H1 (cell line): ENCODE measurements around the gene LCLAT1. TPM values are rescaled to one million over a fixed set of nuclear protein-coding genes. Genes with fewer than 3 reads are reported as not detected.

ENCODE experiments used
- CTCF ChIA-PET: fragments of 300-600 bp; sonication (Branson Sonifier 250); formaldehyde crosslinking; loops from one replicate; lab custom pipeline; 2021; ENCODE audit not compliant: partially characterized antibody; lab: Charles Lee
- POLR2A ChIA-PET: fragments of 300-600 bp; sonication (Branson Sonifier 250); formaldehyde crosslinking; loops from one replicate; lab custom pipeline; 2021; ENCODE audit warnings: inconsistent platforms; ENCODE audit not compliant: partially characterized antibody; lab: Charles Lee
- DNase-seq, 2 experiments: peaks; one replicate each; pipeline versions ENCODE4 v3.0.0 to v3.0.0-alpha.2; 2010 to 2022; ENCODE audit warnings: low spot score in 2 of 2, low read depth in 1 of 2, mixed read lengths in 1 of 2
- FAIRE-seq: peaks from 2 replicates; lab custom pipeline; 2011; peaks lifted over from hg19 to GRCh38; lab: Jason Lieb, UNC
- H2AFZ ChIP-seq: 2 replicates; pipeline ENCODE4 v1.8.1; 2012; ENCODE audit warnings: low read length, inconsistent platforms
- H2AK5ac ChIP-seq: 2 replicates; pipeline ENCODE4 v1.6.1; 2013; ENCODE audit warnings: low read depth, low read length
- H2BK120ac ChIP-seq: replicated peaks from 2 replicates; pipeline ENCODE3; 2013; ENCODE audit warnings: low read depth, low read length, inconsistent platforms
- H2BK12ac ChIP-seq: 2 replicates; pipeline ENCODE4 v1.6.1; 2013; ENCODE audit warnings: low read depth, low read length
- H2BK15ac ChIP-seq: 2 replicates; pipeline ENCODE4 v1.6.1; 2013; ENCODE audit warnings: low read length
- H2BK20ac ChIP-seq: 2 replicates; pipeline ENCODE4 v1.6.1; 2013; ENCODE audit warnings: low read length
- H2BK5ac ChIP-seq: 2 replicates; pipeline ENCODE4 v1.6.1; 2013; ENCODE audit warnings: low read depth, low read length
- H3K14ac ChIP-seq: 2 replicates; pipeline ENCODE4 v1.6.1; 2013; ENCODE audit warnings: inconsistent platforms; ENCODE audit not compliant: insufficient read length
- H3K18ac ChIP-seq: 2 replicates; pipeline ENCODE4 v1.6.1; 2013; ENCODE audit warnings: low read length; ENCODE audit errors: extremely low read depth
- H3K23ac ChIP-seq: 2 replicates; pipeline ENCODE4 v1.6.1; 2013; ENCODE audit warnings: inconsistent platforms; ENCODE audit not compliant: insufficient read length
- H3K23me2 ChIP-seq: 2 replicates; pipeline ENCODE4 v1.6.1; 2013; ENCODE audit warnings: low read depth, low read length
- H3K27ac ChIP-seq: 2 replicates; pipeline ENCODE4 v1.6.1; 2011; ENCODE audit warnings: low read depth, low read length, inconsistent platforms
- H3K27me3 ChIP-seq, 4 experiments: replicated peaks in 1 of 4; 1 replicate in 1 of 4; 2 replicates in 3 of 4; pipeline versions ENCODE4 v1.6.1 to v1.8.1; 2011 to 2013; ENCODE audit warnings: low read length in 3 of 4, mild to moderate bottlenecking in 3 of 4, inconsistent platforms in 2 of 4, mixed read lengths in 2 of 4, moderate library complexity in 1 of 4; ENCODE audit not compliant: control insufficient read depth in 3 of 4, insufficient read depth in 3 of 4; ENCODE audit errors: extremely low read depth in 1 of 4
- H3K36me3 ChIP-seq, 4 experiments: 2 replicates each; pipeline versions ENCODE4 v1.6.1 to v1.8.1; 2011 to 2013; ENCODE audit warnings: mild to moderate bottlenecking in 4 of 4, low read length in 3 of 4, moderate library complexity in 2 of 4, control low read depth in 1 of 4, inconsistent platforms in 1 of 4; ENCODE audit not compliant: insufficient read depth in 4 of 4, control insufficient read depth in 2 of 4
- H3K4ac ChIP-seq: replicated peaks from 2 replicates; pipeline ENCODE3; 2013; ENCODE audit warnings: low read length, low read depth, mixed read lengths, inconsistent platforms; ENCODE audit not compliant: insufficient read length
- H3K4me1 ChIP-seq, 4 experiments: replicated peaks in 1 of 4; 1 replicate in 1 of 4; 2 replicates in 3 of 4; pipeline versions ENCODE4 v1.6.1 to v1.8.1; 2011 to 2013; ENCODE audit warnings: low read length in 3 of 4, inconsistent platforms in 2 of 4, mixed read lengths in 1 of 4; ENCODE audit not compliant: insufficient read depth in 4 of 4, control insufficient read depth in 3 of 4
- H3K4me2 ChIP-seq, 2 experiments: 2 replicates each; pipeline versions ENCODE4 v1.6.1 to v1.8.1; 2011 to 2013; ENCODE audit warnings: low read depth in 2 of 2, low read length in 2 of 2, control low read depth in 1 of 2, inconsistent platforms in 1 of 2, mild to moderate bottlenecking in 1 of 2; ENCODE audit not compliant: insufficient read depth in 1 of 2
- H3K4me3 ChIP-seq, 4 experiments: fragments of 200-600, 300-600 bp in 1 of 4; sonication (generic), shearing (Covaris generic), sonication (Bioruptor Twin) in 1 of 4; 2 replicates each; pipeline versions ENCODE4 v1.5.1 to v1.8.1; 2011 to 2016; ENCODE audit warnings: low read length in 4 of 4, low read depth in 3 of 4, control low read depth in 2 of 4, inconsistent platforms in 2 of 4, mild to moderate bottlenecking in 2 of 4, mixed read lengths in 1 of 4, moderate library complexity in 1 of 4; ENCODE audit not compliant: insufficient read depth in 2 of 4; ENCODE audit errors: extremely low read depth in 1 of 4
- H3K56ac ChIP-seq: replicated peaks from 2 replicates; pipeline ENCODE3; 2013; ENCODE audit warnings: low read depth, mild to moderate bottlenecking, mixed read lengths, low read length, inconsistent platforms; ENCODE audit not compliant: insufficient read length
- H3K79me1 ChIP-seq: 2 replicates; pipeline ENCODE4 v1.6.1; 2013; ENCODE audit warnings: low read depth, low read length, control low read depth
- H3K79me2 ChIP-seq, 2 experiments: 2 replicates each; pipeline versions ENCODE4 v1.6.1 to v1.8.1; 2012 to 2013; ENCODE audit warnings: low read length in 2 of 2, mild to moderate bottlenecking in 2 of 2, inconsistent platforms in 1 of 2; ENCODE audit not compliant: insufficient read depth in 2 of 2, control insufficient read depth in 1 of 2
- H3K9ac ChIP-seq, 4 experiments: replicated peaks in 1 of 4; 1 replicate in 1 of 4; 2 replicates in 3 of 4; pipeline versions ENCODE4 v1.6.1 to v1.8.1; 2011 to 2013; ENCODE audit warnings: low read depth in 3 of 4, low read length in 3 of 4, control low read depth in 2 of 4, mild to moderate bottlenecking in 2 of 4, moderate library complexity in 2 of 4, inconsistent platforms in 1 of 4; ENCODE audit errors: extremely low read depth in 1 of 4
- H3K9me3 ChIP-seq, 2 experiments: 2 replicates each; pipeline versions ENCODE4 v1.6.1 to v1.8.1; 2012 to 2013; ENCODE audit warnings: mild to moderate bottlenecking in 2 of 2, moderate library complexity in 2 of 2, control low read depth in 1 of 2, inconsistent platforms in 1 of 2, low read depth in 1 of 2, low read length in 1 of 2, mixed read lengths in 1 of 2; ENCODE audit not compliant: insufficient read depth in 2 of 2
- H4K20me1 ChIP-seq, 2 experiments: replicated peaks in 1 of 2; 2 replicates each; pipeline versions ENCODE3 to v1.8.1; 2011 to 2013; ENCODE audit warnings: inconsistent platforms in 2 of 2, low read length in 2 of 2, mild to moderate bottlenecking in 1 of 2; ENCODE audit not compliant: insufficient read depth in 2 of 2, control insufficient read depth in 1 of 2
- H4K5ac ChIP-seq: 2 replicates; pipeline ENCODE4 v1.6.1; 2013; ENCODE audit warnings: low read length, low read depth, mixed read lengths, inconsistent platforms; ENCODE audit not compliant: insufficient read length
- H4K8ac ChIP-seq: 2 replicates; pipeline ENCODE4 v1.8.0; 2013; ENCODE audit warnings: mild to moderate bottlenecking, moderate library complexity, low read length, inconsistent platforms; ENCODE audit not compliant: insufficient read depth; ENCODE audit errors: extremely low read depth
- H4K91ac ChIP-seq: replicated peaks from 2 replicates; pipeline ENCODE3; 2013; ENCODE audit warnings: low read length, mixed read lengths, inconsistent platforms; ENCODE audit not compliant: insufficient read length
- ATF2 ChIP-seq: IDR thresholded peaks from 2 replicates; pipeline ENCODE4 v1.6.1; 2012; ENCODE audit warnings: low read length, inconsistent platforms
- BCL11A ChIP-seq, 2 experiments: IDR thresholded peaks; one replicate each; pipeline ENCODE4 v1.6.1; 2011; ENCODE audit warnings: low read depth in 2 of 2, low read length in 2 of 2, mild to moderate bottlenecking in 2 of 2
- CEBPB ChIP-seq: IDR thresholded peaks from 2 replicates; pipeline ENCODE4 v1.6.1; 2012; ENCODE audit warnings: low read depth, low read length
- CHD2 ChIP-seq: IDR thresholded peaks from 2 replicates; pipeline ENCODE4 v1.6.1; 2012; ENCODE audit warnings: low read length, improper control_type of control experiment
- CREB1 ChIP-seq: IDR thresholded peaks from 2 replicates; pipeline ENCODE4 v1.6.1; 2012; ENCODE audit warnings: inconsistent platforms
- EGR1 ChIP-seq: IDR thresholded peaks from 2 replicates; pipeline ENCODE4 v1.6.1; 2011; ENCODE audit warnings: low read depth, low read length, borderline replicate concordance
- EP300 ChIP-seq, 2 experiments: IDR thresholded peaks; 1 replicate in 1 of 2; 2 replicates in 1 of 2; pipeline ENCODE4 v1.6.1; 2011 to 2012; ENCODE audit warnings: low read depth in 2 of 2, low read length in 2 of 2, mild to moderate bottlenecking in 2 of 2, borderline replicate concordance in 1 of 2, inconsistent platforms in 1 of 2, moderate library complexity in 1 of 2
- EZH2 ChIP-seq: fragments of 200-600 bp; sonication (generic); IDR thresholded peaks from 2 replicates; pipeline ENCODE4 v1.7.1; 2012; ENCODE audit warnings: low read depth, mild to moderate bottlenecking, moderate library complexity, low read length, inconsistent platforms; ENCODE audit not compliant: severe bottlenecking
- NRF1 ChIP-seq: IDR thresholded peaks from 2 replicates; pipeline ENCODE4 v1.6.1; 2011; ENCODE audit warnings: mild to moderate bottlenecking, low read depth, low read length, improper control_type of control experiment
- PHF8 ChIP-seq: fragments of 200-600 bp; sonication (generic); conservative IDR thresholded peaks from 2 replicates; pipeline ENCODE4 v1.7.1; 2012; ENCODE audit warnings: low read depth, mild to moderate bottlenecking, inconsistent platforms, low read length, moderate library complexity
- POU5F1 ChIP-seq: IDR thresholded peaks from 2 replicates; pipeline ENCODE4 v1.6.1; 2011; ENCODE audit warnings: low read depth, mild to moderate bottlenecking, low read length, moderate library complexity
- SP2 ChIP-seq: IDR thresholded peaks from 2 replicates; pipeline ENCODE4 v1.6.1; 2012; ENCODE audit warnings: mild to moderate bottlenecking, low read length, inconsistent platforms
- SP4 ChIP-seq: IDR thresholded peaks from 2 replicates; pipeline ENCODE4 v1.6.1; 2012; ENCODE audit warnings: low read length, inconsistent platforms
- YY1 ChIP-seq: IDR thresholded peaks from 2 replicates; pipeline ENCODE4 v1.6.1; 2011; ENCODE audit warnings: low read depth, mild to moderate bottlenecking, low read length
- WGBS, 2 experiments: shearing (Covaris generic) in 1 of 2; methylation state at CpG; one replicate each; pipeline versions ENCODE4 v1.1.6 to v1.1.7; 2013 to 2015; ENCODE audit warnings: low lambda C conversion rate in 2 of 2, mixed read lengths in 2 of 2, inconsistent platforms in 1 of 2, low coverage in 1 of 2, missing lambda C conversion rate in 1 of 2; ENCODE audit not compliant: insufficient replicate concordance in 2 of 2, insufficient coverage in 1 of 2, insufficient read length in 1 of 2; ENCODE audit errors: extremely low coverage in 1 of 2, missing lambda C conversion rate in 1 of 2; 5-methylcytosine and 5-hydroxymethylcytosine counted together
- polyA plus RNA-seq, 7 experiments: library from polyadenylated mRNA; depleted of rRNA in 3 of 7; stranded (reverse) in 5 of 7; unstranded in 2 of 7; fragments of >200 nt in 5 of 7; fragments of 200-250 nt in 2 of 7; gene quantifications; 1 replicate in 5 of 7; 2 replicates in 1 of 7; 4 replicates in 1 of 7; pipeline versions ENCODE4 v1.2.1 to v1.2.3, GENCODE V29; 2011 to 2013; ENCODE audit warnings: missing spikeins in 2 of 7, mixed read lengths in 2 of 7
- total RNA-seq: library from RNA; stranded (reverse); fragmentation: NEBNext Ultra II Directional; extraction: Animal tissue kit (Norgen Biotek cat#: 25700); gene quantifications from 2 replicates; pipeline ENCODE4 v1.2.1, GENCODE V29; 2021

LCLAT1 gene
- total and polyA plus RNA-seq, 2 of the 8 experiments (the other 6 are each of a cell fraction or from before 2014, with no cell fraction given): 7.6 to 22.0 TPM

GRCh38 chr2:30680121-30680520 is 233.1 kb downstream of the LCLAT1 start:
- no peak overlapping the region for H3K27ac ChIP-seq
- no peak overlapping the region for H4K91ac ChIP-seq
- DNase-seq: peak in 1 of 2 experiments; percentile 10
- no peak overlapping the region for H2BK12ac ChIP-seq
- no peak overlapping the region for H3K56ac ChIP-seq
- H3K9ac ChIP-seq: no peak overlapping the region
- H2BK120ac ChIP-seq: no peak overlapping the region
- H3K9me3 ChIP-seq: no peaks in the 10 kb centered on the region
- no peak overlapping the region for H3K4me2 ChIP-seq
- H3K23ac ChIP-seq: no peak overlapping the region
- CTCF ChIA-PET: interaction anchor here (0.6 to 1.7 kb wide), 2 partner anchors 31 to 958 kb away, joined by 3 to 6 read pairs; no protein-coding TSS in a partner anchor
- no peak overlapping the region for H2BK15ac ChIP-seq
- H3K23me2 ChIP-seq: no peaks in the 10 kb centered on the region
- H3K79me1 ChIP-seq: no peaks in the 10 kb centered on the region; the same call in 1 of the 2 replicates
- H4K8ac ChIP-seq: no peak overlapping the region
- no peaks in the 10 kb centered on the region for H3K79me2 ChIP-seq
- no peak overlapping the region for H4K5ac ChIP-seq
- H2BK5ac ChIP-seq: no peak overlapping the region
- FAIRE-seq: no peak
- H3K14ac ChIP-seq: no peak overlapping the region
- no peak overlapping the region for H2AK5ac ChIP-seq
- no peaks in the 10 kb centered on the region for H4K20me1 ChIP-seq
- H3K4me3 ChIP-seq: no peak overlapping the region
- no peak overlapping the region for H3K18ac ChIP-seq
- no peaks in the 10 kb centered on the region for H3K27me3 ChIP-seq
- 90% methylated on average over 3 of the region's 3 CpGs; no CpG with 5 or more reads in 1 of the 2 experiments for WGBS, 2 experiments
- no peak overlapping the region for H3K4ac ChIP-seq
- H2BK20ac ChIP-seq: no peak overlapping the region
- POLR2A ChIA-PET: no interaction called here
- H3K36me3 ChIP-seq: no peaks in the 10 kb centered on the region
- no peak overlapping the region for H2AFZ ChIP-seq
- TF ChIP-seq SP2: no peak
- no peak for TF ChIP-seq SP4
- TF ChIP-seq ATF2: no peak
- no peak for TF ChIP-seq EZH2
- TF ChIP-seq PHF8: no peak
- TF ChIP-seq CHD2: no peak
- no peak for TF ChIP-seq YY1
- TF ChIP-seq EGR1: no peak
- TF ChIP-seq CREB1: no peak
- no peak for TF ChIP-seq EP300 (IDR thresholded peaks at IDR 0.05; ENCODE audit: borderline replicate concordance in 1 of 2, low read depth in 2 of 2, low read length in 2 of 2)
- no peak for TF ChIP-seq CEBPB
- TF ChIP-seq NRF1: no peak
- no peak for TF ChIP-seq BCL11A (IDR thresholded peaks at IDR 0.05; ENCODE audit: low read depth in 2 of 2, low read length in 2 of 2)
- TF ChIP-seq POU5F1: no peak
- TF ChIP-seq, all 59 proteins: peak for 0
- H3K4me1 ChIP-seq: no peaks in the 10 kb centered on the region
